CD4-positive, alpha-beta T cell treated with Interferon gamma for 1 hour (primary cell): ENCODE data around the gene SRP14.
"Not testable (repeated sequence)": the region's sequence is repeated elsewhere in the genome, so short reads cannot be mapped to it uniquely, and the experiment has no call there.

ENCODE experiments used
- DNase-seq: peaks from one replicate; pipeline ENCODE4 v3.0.0-alpha.2; 2020

The SRP14 gene

GRCh38 chr15:40016224-40016865, 22.6 kb downstream of the SRP14 start:
- no peak for DNase-seq

- no peak for DNase-seq
Observed at GRCh38 chr15:40014390-40014789, 24.6 kb downstream of the SRP14 start.

GRCh38 chr15:40013372-40013771, 25.6 kb downstream of the SRP14 start:
- not testable (repeated sequence) for DNase-seq

GRCh38 chr15:40011303-40011702, 27.7 kb downstream of the SRP14 start:
- no peak for DNase-seq

GRCh38 chr15:40010686-40011085, 28.3 kb downstream of the SRP14 start:
- DNase-seq = no peak

- no peak for DNase-seq
Observed at GRCh38 chr15:40008061-40008765, 30.8 kb downstream of the SRP14 start.

GRCh38 chr15:40006646-40007045, 32.3 kb downstream of the SRP14 start:
- no peak for DNase-seq

- no peak for DNase-seq
Observed at GRCh38 chr15:40006003-40006402, 33.0 kb downstream of the SRP14 start.

- no peak for DNase-seq
Observed at GRCh38 chr15:40003116-40003916, 35.7 kb downstream of the SRP14 start.

- no peak for DNase-seq
Observed at GRCh38 chr15:40002295-40002694, 36.7 kb downstream of the SRP14 start.

GRCh38 chr15:39999538-40000200, 39.3 kb downstream of the SRP14 start:
- DNase-seq = no peak

GRCh38 chr15:39998511-39999077, 40.4 kb downstream of the SRP14 start:
- no peak for DNase-seq

GRCh38 chr15:39997639-39998038, 41.3 kb downstream of the SRP14 start:
- no peak for DNase-seq

GRCh38 chr15:39997031-39997430, 42.0 kb downstream of the SRP14 start:
- DNase-seq = no peak

GRCh38 chr15:39996228-39996627, 42.8 kb downstream of the SRP14 start:
- DNase-seq = not testable (repeated sequence)

- not testable (repeated sequence) for DNase-seq
Observed at GRCh38 chr15:39992953-39993352, 46.0 kb downstream of the SRP14 start.

- no peak for DNase-seq
Observed at GRCh38 chr15:39990706-39991105, 48.3 kb downstream of the SRP14 start.

GRCh38 chr15:39987821-39988220, 51.2 kb downstream of the SRP14 start:
- DNase-seq = no peak
